Nephron progenitor cell (in vitro differentiated cells): ENCODE measurements around the gene VDR.

Source experiments
- DNase-seq: peaks from one replicate; pipeline ENCODE4 v3.0.0; 2021
- H3K27ac Mint-ChIP-seq: 2 replicates; pipeline ENCODE4 v1.8.0; 2021; ENCODE audit warnings: mild to moderate bottlenecking, moderate library complexity, mixed read lengths
- H3K27me3 Mint-ChIP-seq: 2 replicates; pipeline ENCODE4 v1.8.0; 2021; ENCODE audit warnings: mild to moderate bottlenecking, low read depth, mixed read lengths; ENCODE audit not compliant: poor library complexity
- H3K36me3 Mint-ChIP-seq: 2 replicates; pipeline ENCODE4 v1.8.0; 2021; ENCODE audit warnings: low read depth, mixed read lengths
- H3K4me1 Mint-ChIP-seq: 2 replicates; pipeline ENCODE4 v1.8.0; 2021; ENCODE audit warnings: mixed read lengths
- H3K4me3 Mint-ChIP-seq: 2 replicates; pipeline ENCODE4 v1.8.0; 2021; ENCODE audit warnings: mild to moderate bottlenecking, moderate library complexity, mixed read lengths
- H3K9me3 Mint-ChIP-seq: 2 replicates; pipeline ENCODE4 v1.8.0; 2021; ENCODE audit warnings: mild to moderate bottlenecking, moderate library complexity, mixed read lengths
- TF ChIP-seq, protein P1 (sequence below): fragments of 200-600 bp; sonication (generic); IDR thresholded peaks from 2 replicates; pipeline ENCODE4 v1.5.0; 2021; ENCODE audit warnings: antibody characterized with exemption

VDR gene

DNA sequence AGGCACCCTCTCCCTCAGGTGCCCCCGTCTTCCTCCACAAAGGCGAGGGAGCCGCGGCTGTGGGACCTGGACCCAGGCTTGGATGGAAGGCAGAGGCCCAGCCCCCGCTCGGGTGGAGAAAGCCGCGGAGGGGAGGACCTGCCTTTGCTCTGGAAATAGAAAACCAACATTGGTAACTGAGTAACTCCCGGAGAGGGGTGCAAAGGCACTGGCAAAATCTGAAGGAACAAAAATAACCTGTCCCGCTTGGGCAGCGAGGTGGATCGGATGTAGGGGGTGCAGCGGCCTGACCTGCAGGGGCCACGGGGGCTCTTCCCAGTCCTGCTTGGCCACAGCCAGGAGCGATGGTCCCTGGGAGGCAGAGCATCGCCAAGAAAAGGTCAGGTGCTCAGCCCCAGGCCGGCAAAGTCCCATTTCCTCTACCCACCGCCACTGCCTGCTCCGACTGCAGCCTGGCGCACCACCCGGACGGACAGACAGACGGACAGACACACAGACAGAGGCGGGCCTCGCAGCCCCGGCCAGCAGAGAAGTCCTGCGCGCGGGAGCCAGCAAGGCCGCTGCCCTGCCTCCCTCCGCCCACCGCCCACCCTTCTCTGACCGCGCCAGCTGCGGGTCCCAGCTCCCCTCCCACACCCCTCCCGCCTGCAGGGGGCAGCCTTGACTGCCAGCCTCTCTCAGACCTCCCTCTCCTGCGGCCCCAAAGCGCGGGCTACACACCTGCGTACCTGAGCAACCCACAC is 37.2 kb upstream of the VDR start:
- Mint-ChIP-seq H3K27ac (no peak overlapping the region), H3K9me3 (no peaks in the 10 kb centered on the region)
- TF ChIP-seq, protein P1, sequence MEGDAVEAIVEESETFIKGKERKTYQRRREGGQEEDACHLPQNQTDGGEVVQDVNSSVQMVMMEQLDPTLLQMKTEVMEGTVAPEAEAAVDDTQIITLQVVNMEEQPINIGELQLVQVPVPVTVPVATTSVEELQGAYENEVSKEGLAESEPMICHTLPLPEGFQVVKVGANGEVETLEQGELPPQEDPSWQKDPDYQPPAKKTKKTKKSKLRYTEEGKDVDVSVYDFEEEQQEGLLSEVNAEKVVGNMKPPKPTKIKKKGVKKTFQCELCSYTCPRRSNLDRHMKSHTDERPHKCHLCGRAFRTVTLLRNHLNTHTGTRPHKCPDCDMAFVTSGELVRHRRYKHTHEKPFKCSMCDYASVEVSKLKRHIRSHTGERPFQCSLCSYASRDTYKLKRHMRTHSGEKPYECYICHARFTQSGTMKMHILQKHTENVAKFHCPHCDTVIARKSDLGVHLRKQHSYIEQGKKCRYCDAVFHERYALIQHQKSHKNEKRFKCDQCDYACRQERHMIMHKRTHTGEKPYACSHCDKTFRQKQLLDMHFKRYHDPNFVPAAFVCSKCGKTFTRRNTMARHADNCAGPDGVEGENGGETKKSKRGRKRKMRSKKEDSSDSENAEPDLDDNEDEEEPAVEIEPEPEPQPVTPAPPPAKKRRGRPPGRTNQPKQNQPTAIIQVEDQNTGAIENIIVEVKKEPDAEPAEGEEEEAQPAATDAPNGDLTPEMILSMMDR = no peak

DNA sequence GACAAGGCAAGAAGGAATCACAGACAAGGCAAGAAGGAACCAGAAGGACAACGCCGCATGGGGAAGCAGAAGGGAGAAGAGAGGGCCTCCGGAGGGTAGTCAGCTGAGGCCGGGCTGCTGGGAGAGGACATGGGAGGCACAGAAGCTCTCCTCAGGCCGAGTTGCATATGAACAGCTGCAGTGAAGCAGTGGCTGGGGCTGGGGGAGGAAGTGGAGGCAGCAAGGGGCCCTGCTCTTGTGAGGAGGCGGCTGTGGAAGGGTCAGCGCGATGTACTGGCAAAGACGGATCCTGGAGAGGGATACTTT is 36.6 kb upstream of the VDR start:
- TF ChIP-seq, protein P1 = no peak
- DNase-seq = no peak
- Mint-ChIP-seq H3K27ac (no peak overlapping the region), H3K4me1 (peaks cover 40% of the 10 kb centered on the region), H3K27me3 (peaks cover 10% of the 10 kb centered on the region), H3K36me3 (no peaks in the 10 kb centered on the region), H3K4me3 (no peak overlapping the region), H3K9me3 (no peaks in the 10 kb centered on the region)

More for the DNA sequence above, 37.2 kb upstream of the VDR start:
- Mint-ChIP-seq H3K4me3 (no peak overlapping the region), H3K36me3 (no peaks in the 10 kb centered on the region), H3K27me3 (peaks cover 15% of the 10 kb centered on the region), H3K4me1 (peaks cover 46% of the 10 kb centered on the region)
- peak; percentile 43 for DNase-seq

DNA sequence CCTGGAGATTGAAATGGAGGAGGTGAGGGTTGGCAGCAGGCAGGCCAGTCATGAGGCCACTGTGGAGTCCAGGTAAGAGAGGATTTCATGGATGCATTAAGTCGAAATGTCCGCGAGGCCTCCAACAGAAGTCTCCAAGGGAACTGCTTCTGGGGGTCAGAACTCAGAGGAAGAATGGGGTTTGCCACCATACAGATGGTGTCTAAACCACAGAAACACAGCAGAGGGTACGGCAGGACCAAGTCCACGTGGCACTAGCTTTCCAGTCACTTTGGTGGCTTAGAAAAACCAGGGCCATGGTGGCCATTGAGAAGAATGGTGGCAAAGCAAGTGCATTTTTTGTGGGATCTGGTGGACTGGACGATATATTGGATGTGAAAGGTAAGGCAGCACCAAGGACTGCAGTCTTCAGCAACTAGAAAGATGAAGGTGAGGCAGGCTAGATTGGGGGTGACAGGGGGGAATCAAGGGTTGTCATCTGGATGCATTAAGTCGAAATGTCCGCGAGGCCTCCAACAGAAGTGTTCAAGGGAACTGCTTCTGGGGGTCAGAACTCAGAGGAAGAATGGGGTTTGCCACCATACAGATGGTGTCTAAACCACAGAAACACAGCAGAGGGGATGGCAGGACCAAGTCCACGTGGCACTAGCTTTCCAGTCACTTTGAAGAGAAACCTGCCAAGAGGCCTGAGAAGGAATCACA is 36.1 kb upstream of the VDR start:
- Mint-ChIP-seq H3K27me3 (peaks cover 10% of the 10 kb centered on the region), H3K36me3 (no peaks in the 10 kb centered on the region), H3K4me3 (peak overlapping the region; percentile 7), H3K9me3 (no peaks in the 10 kb centered on the region), H3K4me1 (peaks cover 36% of the 10 kb centered on the region), H3K27ac (peak overlapping the region; percentile 13)
- DNase-seq = no peak
- TF ChIP-seq, protein P1 = no peak

DNA sequence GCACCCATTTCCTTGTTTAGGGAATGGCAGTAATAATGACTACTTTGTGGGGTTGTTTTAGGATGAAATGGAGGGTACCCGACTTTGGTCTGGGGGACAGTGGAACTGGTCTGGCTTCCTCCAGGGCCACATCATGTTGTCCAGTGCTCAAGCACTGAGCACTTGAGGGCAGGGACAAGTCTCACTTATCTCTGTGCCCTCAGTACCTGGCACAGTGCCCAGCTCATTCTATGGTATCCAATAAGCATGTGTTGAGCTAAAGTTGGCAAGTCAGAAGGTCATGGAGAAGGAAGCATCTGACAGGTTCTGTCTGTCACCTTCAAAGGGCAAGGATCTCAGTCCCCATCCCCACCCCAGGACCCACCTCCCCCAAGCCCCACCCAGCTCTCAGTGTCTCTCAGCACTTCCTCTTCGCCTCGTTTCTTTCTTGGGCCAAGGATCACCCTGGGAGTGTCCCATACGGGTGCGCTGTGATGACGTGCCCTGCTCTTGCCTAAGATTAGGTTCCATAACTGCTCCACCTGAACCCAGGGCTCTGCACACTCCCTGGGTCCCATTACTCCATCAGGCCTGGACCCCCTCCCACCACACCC is 34.3 kb upstream of the VDR start:
- no peak overlapping the region for H3K27ac Mint-ChIP-seq
- TF ChIP-seq, protein P1 = no peak
- H3K4me1 Mint-ChIP-seq = peaks cover 39% of the 10 kb centered on the region
- no peaks in the 10 kb centered on the region for H3K9me3 Mint-ChIP-seq
- peaks cover 2% of the 10 kb centered on the region for H3K27me3 Mint-ChIP-seq
- H3K4me3 Mint-ChIP-seq = no peak overlapping the region
- H3K36me3 Mint-ChIP-seq = no peaks in the 10 kb centered on the region
- DNase-seq = no peak

DNA sequence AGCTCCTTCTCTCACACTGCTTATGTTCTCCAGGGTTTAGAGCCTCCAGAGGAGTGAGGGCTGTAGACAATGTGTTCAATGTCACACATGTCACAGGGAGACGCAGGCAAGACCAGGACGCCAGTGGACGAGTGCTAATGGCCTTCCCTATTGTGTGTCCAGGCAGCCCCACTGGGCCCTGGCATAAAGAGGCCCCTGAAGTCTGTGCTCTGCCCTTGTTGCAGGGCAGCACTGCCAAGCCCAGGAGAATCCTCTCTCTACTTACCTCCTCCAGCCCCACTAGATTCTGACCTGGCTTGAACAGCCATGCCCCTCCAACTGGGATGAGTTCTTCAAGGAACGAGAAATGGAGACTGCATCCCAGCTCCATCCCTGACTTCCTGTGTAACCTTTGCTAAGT is 33.8 kb upstream of the VDR start:
- Mint-ChIP-seq H3K4me1 (peaks cover 33% of the 10 kb centered on the region), H3K4me3 (no peak overlapping the region), H3K27me3 (peaks cover 2% of the 10 kb centered on the region), H3K27ac (no peak overlapping the region), H3K36me3 (no peaks in the 10 kb centered on the region), H3K9me3 (no peaks in the 10 kb centered on the region)
- TF ChIP-seq, protein P1 = no peak
- DNase-seq = no peak
